Measurements from ENCODE around the gene PROZ. TPM values are rescaled to one million over a fixed set of nuclear protein-coding genes. Genes with fewer than 3 reads are reported as not detected.

The PROZ gene
- total and polyA plus RNA-seq, 2 of the 13 experiments (the other 11 are each of a cell fraction or from before 2014, with no cell fraction given) = 5.6 to 22.5 TPM

DNA sequence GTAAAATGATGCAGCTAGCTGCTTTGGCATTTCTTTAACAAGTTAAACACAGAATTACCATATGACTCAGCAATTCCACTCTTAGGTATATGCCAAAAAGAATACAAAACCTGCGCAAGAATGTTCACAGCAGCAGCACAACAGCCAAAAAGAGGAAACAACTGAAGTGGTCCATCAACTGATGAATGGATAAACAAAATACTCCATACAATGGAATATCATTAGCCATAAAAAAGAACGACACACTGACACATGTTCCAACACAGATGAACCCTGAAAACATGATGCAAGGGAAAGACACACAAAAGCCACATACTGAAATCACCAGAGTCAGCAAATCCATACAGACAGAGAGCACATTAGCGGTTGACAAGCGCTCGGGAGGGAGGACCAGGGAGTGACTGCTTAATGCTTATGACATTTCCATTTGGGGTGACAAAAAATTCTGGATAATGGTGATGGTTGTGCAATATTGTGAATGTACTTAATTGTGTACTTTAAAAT, 47.0 kb downstream of the PROZ start:
- ATAC-seq (no peak), DNase-seq (ENCODE audit: low spot score) (no peak), FAIRE-seq (no peak)
- no peak overlapping the region for H3K9ac ChIP-seq (ENCODE audit: insufficient read depth, low read depth, low read length)
- in situ Hi-C loops (cut with HindIII; ENCODE audit: extremely low pct_ligation_motif_present, low pct_unique_long_range_greater_than_20kb) (no loop called here), intact Hi-C loops (cut with micrococcal nuclease; ENCODE audit: unreplicated experiment) (loop anchor here (5.0 kb wide), 1 partner anchor 48 kb away; the partner anchor contains the start of gene PROZ)
- no peak overlapping the region for H3K27ac ChIP-seq (ENCODE audit: extremely low read length, insufficient read depth, low read length)
- POLR2A ChIA-PET = no interaction called here
- WGBS (ENCODE audit: low lambda C conversion rate) = 98% methylated on average over 5 of the region's 5 CpGs
- H3K36me3 ChIP-seq (replicated peaks in 1 of 2; ENCODE audit: control insufficient read depth in 1 of 2, insufficient read depth in 2 of 2, low read length in 2 of 2) = peaks cover 0 to 19% of the 10 kb centered on the region in 2 experiments; a peak in 3 of 5 replicates
- no peaks in the 10 kb centered on the region for H3K9me3 ChIP-seq (ENCODE audit: low read length)
- H3K79me2 ChIP-seq (ENCODE audit: insufficient read depth, low read length) = peaks cover 86% of the 10 kb centered on the region
- no TSS peak for BruUV-seq (replicated peaks)
- no peak overlapping the region for H2AFZ ChIP-seq (ENCODE audit: low read length)
- peaks cover 54% of the 10 kb centered on the region for H3K4me1 ChIP-seq (ENCODE audit: insufficient read depth, low read length)
- no peak overlapping the region; the same call in 1 of the 2 replicates for H3K4me2 ChIP-seq (ENCODE audit: low read depth, low read length)
- H4K20me1 ChIP-seq (ENCODE audit: insufficient read depth, low read length) = peaks cover 12% of the 10 kb centered on the region
- H3K4me3 ChIP-seq (replicated peaks in 1 of 3; ENCODE audit: insufficient read depth in 1 of 3, low read depth in 2 of 3, low read length in 3 of 3) = no peak overlapping the region
- H3K27me3 ChIP-seq (ENCODE audit: control insufficient read depth in 1 of 2, insufficient read depth in 2 of 2, low read length in 2 of 2) = no peaks in the 10 kb centered on the region
- CTCF ChIA-PET (ENCODE audit: low intra/inter-chr PET ratio, low total read pairs) = no interaction called here
- no peak for TF ChIP-seq ZMAT3 (CRISPR knock-in tag; conservative IDR thresholded peaks at IDR 0.05)
- no peak for TF ChIP-seq ZBTB3 (CRISPR knock-in tag; IDR thresholded peaks at IDR 0.05; ENCODE audit: borderline replicate concordance, low read depth)
- TF ChIP-seq ATF4 (CRISPR knock-in tag; IDR thresholded peaks at IDR 0.05) = 0 out of 4 replicates have a peak, but pooled peaks of 1 of the 2 experiments have one; percentile 32
- TF ChIP-seq POLR2G (IDR thresholded peaks at IDR 0.05; ENCODE audit: low read depth, low read length) = no peak
- 0 out of 4 replicates have a peak, but pooled peaks of 1 of the 2 experiments have one; percentile 22 for TF ChIP-seq POLR2A (IDR thresholded peaks at IDR 0.05; ENCODE audit: insufficient read depth in 1 of 2, low read depth in 2 of 2, low read length in 2 of 2)
- TF ChIP-seq KAT2B (IDR thresholded peaks at IDR 0.05; ENCODE audit: borderline replicate concordance, low read depth, low read length) = no peak
- TF ChIP-seq, protein P1, sequence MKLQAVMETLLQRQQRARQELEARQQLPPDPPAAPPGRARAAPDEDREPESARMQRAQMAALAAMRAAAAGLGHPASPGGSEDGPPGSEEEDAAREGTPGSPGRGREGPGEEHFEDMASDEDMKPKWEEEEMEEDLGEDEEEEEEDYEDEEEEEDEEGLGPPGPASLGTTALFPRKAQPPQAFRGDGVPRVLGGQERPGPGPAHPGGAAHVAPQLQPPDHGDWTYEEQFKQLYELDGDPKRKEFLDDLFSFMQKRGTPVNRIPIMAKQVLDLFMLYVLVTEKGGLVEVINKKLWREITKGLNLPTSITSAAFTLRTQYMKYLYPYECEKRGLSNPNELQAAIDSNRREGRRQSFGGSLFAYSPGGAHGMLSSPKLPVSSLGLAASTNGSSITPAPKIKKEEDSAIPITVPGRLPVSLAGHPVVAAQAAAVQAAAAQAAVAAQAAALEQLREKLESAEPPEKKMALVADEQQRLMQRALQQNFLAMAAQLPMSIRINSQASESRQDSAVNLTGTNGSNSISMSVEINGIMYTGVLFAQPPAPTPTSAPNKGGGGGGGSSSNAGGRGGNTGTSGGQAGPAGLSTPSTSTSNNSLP (IDR thresholded peaks at IDR 0.05; ENCODE audit: low read depth, low read length) = no peak
- TF ChIP-seq PHF8 (CRISPR knock-in tag; IDR thresholded peaks at IDR 0.05) = no peak
- TF ChIP-seq ZNF446 (CRISPR knock-in tag; IDR thresholded peaks at IDR 0.05) = no peak
- no peak for TF ChIP-seq ETV5 (CRISPR knock-in tag; IDR thresholded peaks at IDR 0.05; ENCODE audit: borderline replicate concordance)
- peak; percentile 90 for TF ChIP-seq MAFF (IDR thresholded peaks at IDR 0.05; ENCODE audit: low read depth, low read length)
- TF ChIP-seq NFAT5 (CRISPR knock-in tag; IDR thresholded peaks at IDR 0.05) = no peak
- no peak for TF ChIP-seq ZNF780A (CRISPR knock-in tag; IDR thresholded peaks at IDR 0.05)
- peak; percentile 22 for TF ChIP-seq RBM22 (optimal IDR thresholded peaks at IDR 0.05; ENCODE audit: low read length)
- TF ChIP-seq MNT (IDR thresholded peaks at IDR 0.05) = no peak
- TF ChIP-seq RFXAP (CRISPR knock-in tag; IDR thresholded peaks at IDR 0.05; ENCODE audit: borderline replicate concordance) = no peak

All from HepG2 (cell line).